B cell (primary cell): ENCODE measurements around the gene C2CD2L.

Experiments
- EZH2 ChIP-seq: IDR thresholded peaks from 2 replicates; pipeline ENCODE4 v1.6.1; 2012; ENCODE audit warnings: borderline replicate concordance, low read depth, mild to moderate bottlenecking, moderate library complexity, low read length; ENCODE audit not compliant: insufficient read depth, poor library complexity, severe bottlenecking
- TF ChIP-seq, protein P1 (sequence below): fragments of 200-600 bp; IDR thresholded peaks from one replicate; pipeline ENCODE4 v1.8.0; 2022; ENCODE audit warnings: antibody characterized with exemption, mild to moderate bottlenecking

DNA sequence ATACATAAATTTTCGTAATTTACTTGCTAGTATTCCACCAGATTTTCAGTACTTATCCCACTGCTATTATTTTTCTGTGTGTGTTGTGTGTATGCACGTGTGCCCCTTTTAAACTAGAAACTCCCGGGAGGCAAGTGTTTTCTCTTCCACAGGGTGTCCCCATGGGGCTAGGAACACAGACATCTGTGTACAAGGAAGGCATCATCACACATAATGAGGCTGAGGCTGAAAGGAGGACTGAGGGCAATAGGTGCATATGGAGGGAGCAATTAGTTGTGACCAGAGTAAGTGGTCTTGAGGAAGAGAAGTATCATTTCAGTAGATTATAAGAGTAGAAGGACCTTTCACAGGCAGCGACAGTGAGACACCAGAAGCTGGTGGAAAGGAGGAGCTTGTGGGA, 3.4 kb upstream of the C2CD2L start:
- TF ChIP-seq, protein P1, sequence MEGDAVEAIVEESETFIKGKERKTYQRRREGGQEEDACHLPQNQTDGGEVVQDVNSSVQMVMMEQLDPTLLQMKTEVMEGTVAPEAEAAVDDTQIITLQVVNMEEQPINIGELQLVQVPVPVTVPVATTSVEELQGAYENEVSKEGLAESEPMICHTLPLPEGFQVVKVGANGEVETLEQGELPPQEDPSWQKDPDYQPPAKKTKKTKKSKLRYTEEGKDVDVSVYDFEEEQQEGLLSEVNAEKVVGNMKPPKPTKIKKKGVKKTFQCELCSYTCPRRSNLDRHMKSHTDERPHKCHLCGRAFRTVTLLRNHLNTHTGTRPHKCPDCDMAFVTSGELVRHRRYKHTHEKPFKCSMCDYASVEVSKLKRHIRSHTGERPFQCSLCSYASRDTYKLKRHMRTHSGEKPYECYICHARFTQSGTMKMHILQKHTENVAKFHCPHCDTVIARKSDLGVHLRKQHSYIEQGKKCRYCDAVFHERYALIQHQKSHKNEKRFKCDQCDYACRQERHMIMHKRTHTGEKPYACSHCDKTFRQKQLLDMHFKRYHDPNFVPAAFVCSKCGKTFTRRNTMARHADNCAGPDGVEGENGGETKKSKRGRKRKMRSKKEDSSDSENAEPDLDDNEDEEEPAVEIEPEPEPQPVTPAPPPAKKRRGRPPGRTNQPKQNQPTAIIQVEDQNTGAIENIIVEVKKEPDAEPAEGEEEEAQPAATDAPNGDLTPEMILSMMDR: no peak
- TF ChIP-seq EZH2: no peak
